GM19099 (cell line): ENCODE measurements around the gene SUMO3.

Experiments
- POLR2A ChIP-seq: IDR thresholded peaks from 3 replicates; pipeline ENCODE4 v1.6.1; 2011; ENCODE audit warnings: low read depth; ENCODE audit not compliant: insufficient read length; ENCODE audit errors: extremely low read depth

SUMO3 gene

DNA sequence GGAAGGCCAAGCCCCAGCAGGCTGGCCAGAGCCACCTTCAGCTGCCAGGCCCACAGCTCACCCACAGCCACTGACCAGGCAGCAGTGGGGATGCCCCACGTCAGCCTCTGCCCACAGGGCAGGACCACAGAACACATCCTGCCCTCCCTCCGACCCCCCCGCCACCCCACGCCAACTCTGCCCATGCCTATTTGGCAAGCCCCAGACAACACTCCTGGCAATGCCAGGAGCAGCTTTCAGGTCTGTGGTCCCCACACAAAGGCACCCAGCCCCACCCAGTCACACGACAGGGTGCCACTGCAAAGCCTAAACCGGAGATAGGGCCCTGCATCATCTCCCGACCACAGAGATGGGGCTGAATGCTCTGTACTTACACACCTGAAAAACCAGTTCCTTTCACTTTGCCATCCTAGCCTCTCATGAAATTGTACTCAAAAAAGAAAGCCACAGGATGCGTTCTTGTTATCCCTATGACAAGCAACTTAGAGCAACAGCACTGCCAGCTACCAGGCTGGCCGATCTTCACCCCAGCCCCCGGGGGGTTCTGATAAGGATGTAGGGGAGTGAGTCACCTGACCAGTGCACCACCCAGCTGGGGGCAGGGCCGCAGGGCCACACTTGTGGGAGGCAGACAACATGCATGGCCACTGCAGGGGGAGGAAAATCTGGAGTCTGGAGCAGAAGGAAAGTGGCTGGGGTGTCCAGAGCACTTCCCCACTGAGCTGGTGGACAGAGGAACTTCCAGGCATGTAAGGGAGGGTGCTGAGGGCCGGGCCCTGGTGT, 52.4 kb downstream of the SUMO3 start:
- TF ChIP-seq POLR2A = no peak

DNA sequence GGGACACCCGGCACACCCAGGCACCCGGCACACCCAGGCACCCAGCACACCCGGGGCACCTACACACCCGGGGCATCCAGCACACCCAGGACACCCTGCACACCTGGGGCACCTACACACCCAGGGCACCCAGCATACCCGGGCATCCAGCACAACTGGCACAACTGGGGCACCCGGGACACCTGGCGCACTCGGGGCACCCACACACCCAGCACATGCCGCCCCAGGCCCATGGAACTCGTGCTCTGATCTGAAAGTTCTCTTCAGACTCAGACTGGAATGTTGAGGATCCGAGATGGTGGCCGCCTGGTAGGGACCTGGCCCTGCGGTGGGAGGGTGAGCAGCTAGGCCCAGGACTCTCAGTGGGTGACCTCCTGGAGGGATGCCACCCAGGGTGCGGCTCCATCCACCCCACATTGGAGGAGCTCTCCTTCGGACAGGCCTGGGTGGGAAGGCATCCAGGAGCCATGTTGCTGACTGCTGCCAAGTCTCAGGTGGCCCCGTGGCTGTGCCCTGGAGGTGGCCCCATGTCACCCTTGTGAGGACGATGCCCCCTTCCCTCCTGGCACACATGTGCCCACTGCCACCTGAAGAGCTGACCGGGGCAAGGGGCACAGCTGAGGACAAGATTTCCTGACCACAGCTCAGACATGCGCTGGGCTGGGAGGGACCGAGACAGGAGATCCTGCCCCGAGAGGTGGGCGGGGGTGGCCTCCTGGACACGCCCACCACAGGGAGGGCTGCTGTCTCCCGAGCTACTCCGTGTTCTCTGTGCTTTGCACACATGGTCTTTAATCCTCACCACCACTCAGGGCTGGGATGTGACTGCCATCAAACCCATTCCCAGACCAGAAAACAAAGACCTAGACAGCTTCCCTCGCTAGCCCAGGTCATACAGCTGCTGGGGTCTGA, 53.3 kb downstream of the SUMO3 start:
- TF ChIP-seq POLR2A = no peak

DNA sequence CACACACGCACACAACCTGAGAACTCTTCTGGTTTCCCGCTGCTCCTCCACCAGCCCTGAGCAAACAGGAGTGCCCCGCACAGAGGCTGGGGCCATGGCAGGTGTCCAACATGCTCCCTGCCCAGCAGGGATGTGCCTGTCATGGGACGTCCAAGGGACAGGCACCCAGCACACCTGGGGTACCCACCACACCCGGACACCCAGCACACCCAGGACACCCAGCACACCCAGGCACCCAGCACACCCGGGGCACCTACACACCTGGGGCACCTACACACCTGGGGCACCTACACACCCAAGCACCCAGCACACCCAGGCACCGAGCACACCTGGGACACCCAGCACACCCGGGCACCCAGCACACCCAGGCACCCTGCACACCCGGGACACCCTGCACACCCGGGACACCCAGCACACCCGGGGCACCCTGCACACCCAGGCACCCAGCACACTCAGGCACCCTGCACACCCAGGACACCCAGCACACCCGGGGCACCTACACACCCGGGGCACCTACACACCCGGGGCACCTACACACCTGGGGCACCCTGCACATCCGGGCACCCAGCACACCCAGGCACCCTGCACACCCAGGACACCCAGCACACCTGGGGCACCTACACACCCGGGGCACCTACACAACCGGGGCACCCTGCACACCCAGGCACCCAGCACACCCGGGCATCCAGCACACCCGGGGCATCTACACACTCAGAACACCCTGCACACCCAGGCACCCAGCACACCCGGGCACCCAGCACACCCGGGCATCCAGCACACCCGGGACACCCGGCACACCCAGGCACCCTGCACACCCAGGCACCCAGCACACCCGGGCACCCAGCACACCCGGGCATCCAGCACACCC, 54.2 kb downstream of the SUMO3 start:
- no peak for TF ChIP-seq POLR2A

DNA sequence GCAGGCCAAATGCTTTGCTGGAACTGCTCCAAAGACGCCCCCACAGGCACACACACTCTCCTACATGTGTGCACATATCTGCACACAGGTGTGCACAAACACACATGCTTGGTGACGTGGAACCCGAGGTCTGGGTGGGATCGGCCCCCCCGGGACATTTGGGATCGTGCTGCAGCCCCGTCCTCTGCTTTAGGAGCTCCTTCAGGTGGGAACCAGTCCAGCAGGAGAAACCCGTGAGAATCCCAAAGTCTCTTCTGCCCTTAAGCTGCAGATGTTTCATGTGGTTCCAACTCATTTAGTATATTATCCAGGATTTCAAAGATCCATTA, 54.8 kb downstream of the SUMO3 start:
- no peak for TF ChIP-seq POLR2A

DNA sequence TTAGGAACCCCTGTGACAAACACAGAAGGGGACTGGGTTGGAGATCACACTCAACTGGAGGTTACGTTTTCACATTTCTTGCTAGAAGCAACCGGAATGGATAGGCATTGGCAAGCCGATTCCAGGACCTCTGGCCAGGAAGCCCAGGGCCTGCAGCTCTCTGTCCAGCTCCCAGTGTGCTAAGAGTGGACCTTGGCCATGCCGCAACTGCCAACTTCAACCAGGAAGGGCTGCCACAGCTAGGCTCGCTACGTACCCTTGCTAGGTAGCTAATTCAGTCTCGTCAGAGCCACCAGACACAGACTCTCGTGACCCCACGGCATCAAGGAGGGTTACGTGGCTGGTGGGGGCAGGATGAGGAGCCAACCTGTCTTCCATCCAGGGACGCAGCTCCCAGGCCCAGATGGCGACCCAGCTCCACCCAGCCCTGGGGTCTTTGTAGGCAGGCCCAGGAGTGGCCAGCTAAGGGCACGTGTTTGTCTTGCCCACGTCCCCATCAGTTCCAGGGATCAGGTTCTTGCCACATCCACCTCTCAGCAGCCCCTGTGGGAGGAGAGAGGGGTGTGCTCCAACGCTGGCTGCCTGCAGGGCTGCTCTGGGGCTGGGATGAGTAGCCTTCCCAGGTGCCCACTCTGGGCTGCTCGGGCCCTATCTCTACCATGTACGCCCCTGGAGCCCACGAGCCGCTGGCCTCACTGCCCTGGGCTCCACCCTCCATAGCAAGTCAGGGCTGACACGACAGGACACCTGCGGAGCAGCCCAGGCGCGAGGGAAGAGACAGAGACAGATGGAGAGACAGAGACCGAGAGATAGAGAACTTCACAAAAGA, 55.4 kb downstream of the SUMO3 start:
- TF ChIP-seq POLR2A = no peak

DNA sequence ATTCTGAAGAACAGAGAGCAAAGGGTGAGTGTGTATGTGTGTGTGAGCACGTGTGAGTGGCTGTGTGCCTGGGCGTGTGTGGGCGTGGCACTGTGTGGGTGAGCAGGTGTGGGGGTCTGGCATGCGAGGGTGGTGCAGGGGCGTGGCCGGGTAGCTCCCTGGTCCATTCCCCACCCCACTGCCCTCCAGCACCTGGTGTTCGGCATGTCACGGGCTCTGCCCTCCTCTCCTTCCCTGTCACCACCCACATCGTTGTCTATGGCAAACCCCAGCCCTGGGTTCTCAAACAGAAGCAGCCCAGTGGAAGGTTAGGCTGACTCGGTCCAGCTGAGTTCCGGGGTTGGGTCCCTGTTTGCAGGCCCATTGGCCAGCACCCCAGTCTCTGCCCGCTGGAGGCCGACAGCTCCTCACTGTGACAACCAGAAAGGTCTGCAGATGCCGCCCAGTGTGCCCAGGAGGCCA, 56.1 kb downstream of the SUMO3 start:
- TF ChIP-seq POLR2A = no peak

DNA sequence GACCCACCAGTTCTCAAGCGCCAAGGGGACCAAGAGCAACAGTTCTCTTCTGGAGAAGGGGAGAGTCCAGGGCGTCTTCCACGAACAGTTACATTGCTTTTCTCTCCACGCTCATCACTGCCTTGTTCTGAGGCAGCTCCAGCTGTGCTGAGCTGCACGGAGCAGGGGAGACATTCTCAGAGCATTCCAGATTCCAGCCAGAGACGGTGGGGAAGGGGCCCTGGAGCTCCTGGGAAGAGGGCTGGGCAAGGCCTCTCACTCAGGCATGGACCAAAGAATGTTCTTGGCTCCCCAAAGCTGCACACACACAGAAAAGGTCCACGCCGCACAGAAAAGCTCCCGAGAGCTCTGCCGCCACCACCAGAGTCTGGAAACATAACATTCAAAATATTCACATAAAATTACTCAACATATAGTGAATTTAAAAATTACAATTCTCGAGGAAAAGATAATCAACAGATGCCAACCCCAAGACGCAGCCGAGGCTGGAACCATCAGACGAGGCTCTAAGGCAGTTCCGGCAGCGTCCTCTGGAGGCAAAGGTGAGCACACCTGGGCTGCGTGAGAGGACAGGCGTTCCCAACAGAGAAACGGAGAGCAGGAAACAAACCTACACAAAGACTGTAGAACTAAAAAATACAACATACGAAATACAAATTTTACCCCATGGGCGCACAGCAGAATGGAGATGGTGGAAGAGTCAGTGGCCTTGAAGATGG, 56.7 kb downstream of the SUMO3 start:
- TF ChIP-seq POLR2A = no peak

DNA sequence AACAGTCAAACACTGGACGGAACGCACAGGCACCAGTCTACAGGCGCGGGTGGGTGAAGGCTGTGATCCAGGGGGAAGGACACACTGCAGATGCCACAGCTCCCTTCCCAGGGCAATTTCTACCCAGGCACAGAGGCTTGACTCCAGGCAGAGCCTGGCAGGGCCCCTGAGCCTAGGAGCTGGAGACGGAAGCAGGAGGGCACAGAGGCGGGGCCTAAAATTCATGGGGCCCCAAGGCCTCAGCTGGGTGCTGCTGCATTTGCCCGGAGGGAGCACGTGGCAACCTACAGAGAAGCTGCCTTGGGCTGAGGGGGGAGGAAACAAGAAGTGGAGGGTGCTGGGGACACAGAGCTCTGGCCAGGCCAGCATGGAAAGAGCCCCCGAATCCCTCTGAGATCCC, 57.5 kb downstream of the SUMO3 start:
- no peak for TF ChIP-seq POLR2A

DNA sequence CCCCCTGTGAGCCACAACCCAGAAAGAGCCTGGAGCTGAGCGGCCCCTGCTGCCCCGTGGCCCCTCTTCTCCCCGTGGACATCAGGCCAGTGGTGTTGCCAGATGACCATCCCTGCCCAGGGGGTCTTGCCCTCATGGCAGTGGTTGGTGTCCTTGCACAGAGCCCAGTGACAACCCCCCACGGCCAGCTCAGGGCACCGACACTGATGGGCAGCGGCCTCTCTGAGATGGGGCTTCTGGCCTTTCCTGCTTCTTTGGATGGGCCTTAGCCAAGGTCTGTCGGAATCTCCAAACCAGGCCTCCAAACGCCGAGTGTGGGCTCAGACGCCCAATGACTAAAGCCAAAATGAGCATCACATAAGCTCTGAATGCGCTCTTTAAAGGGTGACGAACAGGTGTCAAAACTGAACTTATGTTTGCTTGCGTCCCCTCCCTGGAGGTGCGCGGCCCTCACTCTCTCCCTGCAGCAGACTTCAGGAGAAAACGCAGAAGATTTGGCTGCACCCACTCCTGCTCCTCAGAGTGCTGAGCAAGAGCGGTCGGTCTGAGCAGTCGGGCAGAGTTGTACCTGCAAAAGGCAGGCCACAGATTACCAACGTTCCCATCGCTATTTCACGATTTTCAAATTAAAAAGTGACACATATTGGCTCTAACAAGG, 58.1 kb downstream of the SUMO3 start:
- TF ChIP-seq POLR2A = no peak

DNA sequence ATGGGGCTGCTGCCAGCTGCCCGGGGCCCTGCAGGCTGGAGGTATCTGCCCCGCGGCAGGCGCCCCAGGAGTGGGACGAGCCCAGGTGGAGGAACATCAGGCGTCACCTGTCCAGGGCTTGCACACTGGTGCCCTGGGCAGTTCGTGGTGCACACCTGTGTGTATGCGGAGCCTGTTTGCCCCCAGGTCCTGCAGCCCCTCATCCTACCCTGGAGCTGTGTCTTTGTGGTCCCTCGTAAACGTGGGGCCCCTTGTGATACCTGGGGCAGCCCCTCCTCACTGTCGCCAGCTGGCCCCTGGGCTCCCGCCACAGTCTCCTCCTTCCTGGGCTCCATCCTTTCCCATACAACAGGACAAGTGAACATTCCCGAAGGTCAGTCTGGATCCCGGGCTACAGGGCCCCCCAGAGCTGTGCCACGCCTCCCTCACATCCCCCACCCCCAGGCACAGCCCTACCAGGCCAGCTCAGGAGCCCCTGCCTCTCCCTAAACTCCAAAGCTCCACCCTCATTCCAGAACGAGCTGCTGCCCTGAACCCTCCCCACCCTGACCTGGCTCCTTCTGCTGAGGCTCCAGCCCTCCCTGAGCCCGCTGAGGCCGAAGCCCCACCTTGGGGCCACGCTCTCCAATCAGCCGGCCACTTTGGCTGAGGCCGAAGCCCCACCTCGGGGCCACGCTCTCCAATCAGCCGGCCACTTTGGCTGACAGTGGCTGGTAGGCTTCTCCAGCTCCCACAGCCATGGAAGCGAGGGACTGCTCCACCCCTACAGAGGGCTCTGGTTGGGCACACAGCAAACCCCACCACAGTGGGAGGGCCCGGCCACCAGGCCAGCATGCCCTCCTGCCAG, 58.9 kb downstream of the SUMO3 start:
- TF ChIP-seq POLR2A = no peak

DNA sequence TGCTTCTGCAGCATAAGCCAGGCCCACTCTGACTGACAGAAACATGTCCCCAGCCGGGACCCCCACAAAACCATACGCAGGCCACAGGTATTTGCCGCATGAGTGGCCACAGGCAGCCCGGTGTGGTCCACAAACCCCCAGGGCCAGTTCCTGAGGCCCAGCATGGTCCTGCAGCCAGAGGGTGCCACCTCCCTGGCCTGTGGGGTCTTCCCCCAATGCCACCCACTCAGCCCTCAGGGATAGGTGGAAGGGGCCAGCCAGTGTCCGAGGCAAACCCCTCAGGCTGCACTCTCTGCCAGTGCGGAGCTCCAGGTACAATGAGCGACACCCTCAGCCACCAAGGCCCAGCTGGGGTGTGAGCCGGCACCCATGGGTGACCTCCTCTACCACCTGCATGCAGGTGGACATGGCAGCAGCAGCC, 59.7 kb downstream of the SUMO3 start:
- no peak for TF ChIP-seq POLR2A

DNA sequence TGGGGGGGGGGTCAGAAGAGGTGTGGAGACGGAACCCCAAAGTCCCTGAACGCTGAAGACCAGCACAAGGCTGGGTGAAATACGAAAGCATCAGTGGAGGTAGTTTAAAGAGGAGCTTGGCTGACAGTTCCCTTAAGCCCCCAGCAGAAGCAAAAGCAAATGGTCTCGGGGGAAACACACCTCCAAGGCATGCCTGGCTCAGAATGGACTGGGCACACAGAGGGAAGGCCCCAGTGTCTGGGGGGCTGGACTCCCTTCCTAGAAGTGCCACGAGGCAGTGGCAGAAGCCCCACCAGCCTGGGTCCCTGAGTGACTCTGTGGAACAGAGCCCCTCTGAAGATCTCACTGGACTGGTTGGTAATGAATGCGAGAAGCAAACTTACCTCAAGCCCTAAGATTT, 60.1 kb downstream of the SUMO3 start:
- TF ChIP-seq POLR2A = no peak
